ENCODE data around the gene C18orf63. TPM values are rescaled to one million over a fixed set of nuclear protein-coding genes. Genes with fewer than 3 reads are reported as not detected.

C18orf63 gene
- total and polyA plus RNA-seq, 2 of the 4 experiments (the other 2 are of a cell fraction) = not detected

DNA sequence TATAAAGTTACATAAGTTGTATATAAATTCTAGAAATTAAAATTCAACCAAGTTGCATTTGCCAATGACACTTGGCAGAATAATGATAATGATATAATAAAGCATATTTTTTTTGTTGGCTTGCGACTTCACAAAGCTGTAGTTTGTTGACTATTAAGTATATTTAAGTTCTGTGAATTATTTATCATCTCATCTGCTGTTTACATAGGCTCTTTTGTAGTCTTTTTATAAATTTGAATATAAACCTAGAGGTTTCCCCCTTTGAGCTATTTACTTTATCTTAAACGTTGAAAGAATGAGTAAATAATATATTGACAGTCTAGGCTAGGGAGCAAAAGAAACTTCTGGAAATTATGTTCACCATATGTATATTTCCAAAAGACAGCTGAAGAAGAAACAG, 32.9 kb downstream of the C18orf63 start:
- Histone ChIP-seq H2BK120ac (ENCODE audit: low read depth, low read length) (no peak overlapping the region), H2BK5ac (ENCODE audit: low read depth, low read length, poor library complexity, severe bottlenecking) (no peak overlapping the region), H3K4me1 (ENCODE audit: control insufficient read depth, insufficient read depth, low read length) (peaks cover 2% of the 10 kb centered on the region), H4K5ac (ENCODE audit: low read depth, low read length) (no peak overlapping the region), H3K4ac (ENCODE audit: low read depth, low read length) (no peak overlapping the region), H3K56ac (ENCODE audit: extremely low read depth, insufficient read depth, low read length) (no peak overlapping the region), H3K9me3 (ENCODE audit: control insufficient read depth, insufficient read depth, low read length) (no peaks in the 10 kb centered on the region), H4K20me1 (ENCODE audit: insufficient read depth, low read length) (no peaks in the 10 kb centered on the region), H3K79me1 (ENCODE audit: low read depth in 1 of 2, low read length in 2 of 2) (no peaks in the 10 kb centered on the region), H2AFZ (replicated peaks; ENCODE audit: low read length, poor library complexity) (no peak overlapping the region), H3K4me2 (ENCODE audit: low read depth, low read length) (no peak overlapping the region), H3K27me3 (ENCODE audit: control insufficient read depth, insufficient read depth, low read length) (0 out of 2 replicates have a peak, but pooled peaks cover 1% of the 10 kb centered on the region), H3K18ac (ENCODE audit: low read depth, low read length) (no peak overlapping the region), H4K91ac (ENCODE audit: insufficient read depth, low read depth, low read length) (no peak overlapping the region), H3K14ac (replicated peaks; ENCODE audit: low read depth, low read length) (no peak overlapping the region), H3K4me3 (ENCODE audit: insufficient read depth, low read depth, low read length) (no peak overlapping the region), H4K8ac (ENCODE audit: low read depth in 2 of 2, low read length in 2 of 2) (no peak overlapping the region), H2AK9ac (replicated peaks; ENCODE audit: low read depth, low read length, poor library complexity) (no peak overlapping the region), H3K23ac (ENCODE audit: low read depth, low read length) (no peak overlapping the region), H2BK15ac (ENCODE audit: low read depth, low read length) (no peak overlapping the region), H3K9me1 (ENCODE audit: insufficient read depth, low read length) (peaks cover 4% of the 10 kb centered on the region), H3K27ac (ENCODE audit: insufficient read depth, low read length) (no peak overlapping the region), H3K9ac (ENCODE audit: low read depth, low read length) (no peak overlapping the region), H2AK5ac (ENCODE audit: low read depth, low read length) (no peak overlapping the region), H2BK20ac (ENCODE audit: low read depth, low read length) (no peak overlapping the region), H3K36me3 (ENCODE audit: control insufficient read depth, insufficient read depth, low read length) (no peaks in the 10 kb centered on the region)
- WGBS, 2 experiments (ENCODE audit: extremely low coverage in 2 of 2, insufficient read length in 1 of 2) = no CpG with 5 or more reads among the region's 2 CpGs
- CTCF ChIA-PET = no interaction called here
- DNase-seq = no peak
- no TSS peak for BruUV-seq (replicated peaks)
- ATAC-seq (ENCODE audit: low read depth) = no peak
- dilution Hi-C loops (cut with HindIII; ENCODE audit: low sequenced_read_pairs, unreplicated experiment) (no loop called here), intact Hi-C loops (cut with micrococcal nuclease) (loop anchor here (10.0 kb wide), 2 partner anchors 304 to 664 kb away; no protein-coding TSS in a partner anchor), in situ Hi-C loops (cut with MboI; ENCODE audit: low sequenced_read_pairs) (loop anchor here (10.0 kb wide), 1 partner anchor 1574 kb away; no protein-coding TSS in a partner anchor)
- POLR2A ChIA-PET (ENCODE audit: unreplicated experiment) = no interaction called here
- no peak for TF ChIP-seq RCOR1 (IDR thresholded peaks at IDR 0.05; ENCODE audit: insufficient replicate concordance, low read length)
- TF ChIP-seq MXI1 (IDR thresholded peaks at IDR 0.05; ENCODE audit: borderline replicate concordance, low read depth, low read length) = no peak

All from IMR-90 (cell line).